HUES64 (cell line): ENCODE data around the gene NRDC.

Source experiments
- H3K27ac ChIP-seq: 2 replicates; pipeline ENCODE4 v1.7.0; 2013; ENCODE audit warnings: low read depth, low read length, inconsistent platforms
- H3K27me3 ChIP-seq: 2 replicates; pipeline ENCODE4 v1.6.1; 2013; ENCODE audit warnings: mild to moderate bottlenecking, low read length; ENCODE audit not compliant: insufficient read depth
- H3K36me3 ChIP-seq: 2 replicates; pipeline ENCODE4 v1.6.1; 2013; ENCODE audit warnings: mild to moderate bottlenecking, low read length; ENCODE audit not compliant: insufficient read depth
- H3K4me1 ChIP-seq: 2 replicates; pipeline ENCODE4 v1.6.1; 2013; ENCODE audit warnings: mild to moderate bottlenecking, low read length, moderate library complexity; ENCODE audit not compliant: insufficient read depth
- H3K4me3 ChIP-seq: 2 replicates; pipeline ENCODE4 v1.5.1; 2013; ENCODE audit warnings: mild to moderate bottlenecking, low read length, moderate library complexity
- H3K9ac ChIP-seq: 2 replicates; pipeline ENCODE4 v1.6.1; 2013; ENCODE audit warnings: mild to moderate bottlenecking, low read depth, low read length
- H3K9me3 ChIP-seq: 2 replicates; pipeline ENCODE4 v1.6.1; 2013; ENCODE audit warnings: low read depth, low read length; ENCODE audit not compliant: insufficient read depth
- WGBS: fragments of 150-250, 120-280 bp; methylation state at CpG from one replicate; pipeline ENCODE4 v1.1.7; 2013; ENCODE audit warnings: missing lambda C conversion rate; 5-methylcytosine and 5-hydroxymethylcytosine counted together

Gene NRDC

DNA sequence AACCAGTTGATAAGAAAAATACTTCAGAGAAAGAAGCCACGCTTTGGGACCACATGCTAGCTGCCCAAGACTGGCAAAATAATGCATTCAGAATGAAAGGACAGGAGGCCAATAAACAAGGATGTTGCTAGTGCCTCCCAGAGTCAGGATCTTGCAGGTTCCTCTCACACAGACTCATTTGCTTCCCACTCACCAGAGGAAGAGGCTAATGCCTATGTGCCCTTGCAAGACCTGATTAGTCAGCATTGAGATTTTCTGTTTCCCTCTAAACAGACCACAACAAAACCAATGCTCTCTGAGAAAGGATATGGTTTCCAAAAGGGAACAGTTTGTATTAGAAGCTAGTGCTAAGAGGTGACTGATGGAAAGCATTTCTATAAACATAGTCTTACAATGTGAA, 85.7 kb downstream of the NRDC start:
- no peak overlapping the region for H3K9ac ChIP-seq
- H3K27me3 ChIP-seq: no peaks in the 10 kb centered on the region
- H3K27ac ChIP-seq: no peak overlapping the region
- peaks cover 88% of the 10 kb centered on the region for H3K36me3 ChIP-seq
- WGBS: 100% methylated on average over 1 of the region's 1 CpG
- H3K9me3 ChIP-seq: no peaks in the 10 kb centered on the region
- H3K4me3 ChIP-seq: no peak overlapping the region
- H3K4me1 ChIP-seq: no peaks in the 10 kb centered on the region

DNA sequence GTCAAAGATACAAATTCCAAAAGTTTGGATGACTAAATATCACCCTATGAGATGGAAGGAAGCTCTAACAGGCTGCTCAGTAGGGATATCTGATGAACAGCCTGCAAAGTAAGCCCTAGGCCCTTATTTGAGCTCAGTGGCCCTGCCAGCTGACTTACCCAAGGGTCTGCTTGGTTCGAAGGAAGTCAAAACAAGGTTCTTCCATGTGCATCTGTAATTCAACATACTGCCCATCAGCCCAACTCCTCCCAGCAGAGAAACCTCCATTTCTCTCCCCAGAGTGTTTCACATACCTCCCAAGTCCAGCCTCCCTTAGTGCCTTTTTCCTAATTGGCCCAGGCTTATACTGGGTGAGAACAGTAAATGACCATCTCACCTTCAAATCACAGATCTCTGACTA, 86.6 kb downstream of the NRDC start:
- no peak overlapping the region for H3K9ac ChIP-seq
- no peaks in the 10 kb centered on the region for H3K9me3 ChIP-seq
- H3K36me3 ChIP-seq: peaks cover 89% of the 10 kb centered on the region
- no peak overlapping the region for H3K4me3 ChIP-seq
- WGBS: 89% methylated on average over 1 of the region's 1 CpG
- no peak overlapping the region for H3K27ac ChIP-seq
- no peaks in the 10 kb centered on the region for H3K27me3 ChIP-seq
- no peaks in the 10 kb centered on the region for H3K4me1 ChIP-seq

DNA sequence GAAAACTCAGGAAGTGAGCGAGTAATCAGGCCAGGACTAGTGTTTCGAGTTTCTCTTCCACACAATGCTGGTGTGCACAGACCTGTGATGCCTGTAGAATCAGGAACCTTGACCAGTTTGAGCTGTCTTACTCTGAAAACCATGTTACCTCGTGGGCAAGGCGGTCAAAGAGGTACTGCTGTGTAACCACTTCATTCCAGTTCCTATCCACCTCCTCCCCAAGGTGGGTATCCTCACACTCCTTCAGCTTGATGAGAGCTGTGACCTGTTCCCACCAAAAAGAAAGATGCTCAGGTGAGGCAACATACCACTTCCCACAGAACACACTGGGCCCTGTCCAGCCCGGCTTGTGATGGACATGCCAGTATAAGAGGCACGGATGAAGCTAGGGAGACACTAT, 88.1 kb downstream of the NRDC start:
- Histone ChIP-seq H3K4me3 (no peak overlapping the region), H3K9ac (no peak overlapping the region), H3K4me1 (no peaks in the 10 kb centered on the region), H3K27me3 (no peaks in the 10 kb centered on the region), H3K36me3 (peaks cover 100% of the 10 kb centered on the region), H3K9me3 (no peaks in the 10 kb centered on the region), H3K27ac (no peak overlapping the region)
- WGBS: 94% methylated on average over 6 of the region's 6 CpGs

GRCh38 chr1:51789342-51789741, 89.2 kb downstream of the NRDC start:
- no peaks in the 10 kb centered on the region for H3K4me1 ChIP-seq
- no peak overlapping the region for H3K4me3 ChIP-seq
- no peaks in the 10 kb centered on the region for H3K27me3 ChIP-seq
- H3K9ac ChIP-seq: no peak overlapping the region
- WGBS: 100% methylated on average over 1 of the region's 1 CpG
- no peak overlapping the region for H3K27ac ChIP-seq
- peaks cover 100% of the 10 kb centered on the region for H3K36me3 ChIP-seq
- H3K9me3 ChIP-seq: no peaks in the 10 kb centered on the region

DNA sequence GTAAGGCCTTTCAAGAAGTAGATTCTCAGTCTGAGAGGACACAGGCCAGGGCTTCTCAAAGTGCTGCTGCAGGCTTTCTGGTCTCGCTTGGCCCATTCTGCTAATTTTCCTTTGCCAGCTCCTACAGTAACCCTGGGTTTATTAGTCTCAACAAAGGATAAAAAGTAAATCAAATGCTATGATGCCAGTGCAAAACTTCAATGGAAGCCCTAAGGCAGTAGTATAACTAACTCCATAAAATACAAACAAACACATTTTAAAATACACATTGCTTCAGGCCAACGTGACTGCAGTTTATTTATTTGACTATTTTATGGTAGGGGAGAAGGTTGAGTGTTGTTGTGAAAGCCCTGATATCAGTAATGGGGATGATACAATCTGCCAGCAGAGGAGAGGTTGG, 89.6 kb downstream of the NRDC start:
- Histone ChIP-seq H3K27me3 (no peaks in the 10 kb centered on the region), H3K4me3 (no peak overlapping the region), H3K4me1 (no peaks in the 10 kb centered on the region), H3K27ac (no peak overlapping the region), H3K36me3 (peaks cover 100% of the 10 kb centered on the region), H3K9me3 (no peaks in the 10 kb centered on the region), H3K9ac (no peak overlapping the region)
- WGBS: 97% methylated on average over 2 of the region's 2 CpGs

DNA sequence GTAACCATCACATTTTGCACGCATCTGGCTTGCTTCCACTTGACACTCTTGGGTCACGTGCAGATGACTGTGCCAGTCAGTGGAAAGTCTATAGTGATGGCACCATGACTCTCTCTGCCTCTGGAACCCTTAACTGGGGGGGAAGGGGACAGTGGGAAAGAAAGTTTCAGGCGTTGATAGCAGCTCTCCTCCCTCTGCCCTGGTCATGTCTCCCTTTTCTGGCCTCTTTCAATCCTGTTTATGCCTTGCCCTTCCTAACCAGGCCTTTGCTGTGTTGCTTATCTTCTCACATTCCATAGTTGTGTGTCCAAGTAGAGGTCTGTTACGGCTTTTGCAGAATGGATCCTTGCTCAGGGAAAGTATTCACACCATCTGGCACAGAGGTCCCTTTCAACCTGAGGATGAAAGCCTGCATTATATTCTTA, 93.5 kb downstream of the NRDC start:
- no peak overlapping the region for H3K9ac ChIP-seq
- H3K27ac ChIP-seq: no peak overlapping the region
- H3K9me3 ChIP-seq: no peaks in the 10 kb centered on the region
- H3K27me3 ChIP-seq: no peaks in the 10 kb centered on the region
- no peaks in the 10 kb centered on the region for H3K4me1 ChIP-seq
- H3K36me3 ChIP-seq: peaks cover 97% of the 10 kb centered on the region
- no peak overlapping the region for H3K4me3 ChIP-seq
- 92% methylated on average over 4 of the region's 4 CpGs for WGBS

DNA sequence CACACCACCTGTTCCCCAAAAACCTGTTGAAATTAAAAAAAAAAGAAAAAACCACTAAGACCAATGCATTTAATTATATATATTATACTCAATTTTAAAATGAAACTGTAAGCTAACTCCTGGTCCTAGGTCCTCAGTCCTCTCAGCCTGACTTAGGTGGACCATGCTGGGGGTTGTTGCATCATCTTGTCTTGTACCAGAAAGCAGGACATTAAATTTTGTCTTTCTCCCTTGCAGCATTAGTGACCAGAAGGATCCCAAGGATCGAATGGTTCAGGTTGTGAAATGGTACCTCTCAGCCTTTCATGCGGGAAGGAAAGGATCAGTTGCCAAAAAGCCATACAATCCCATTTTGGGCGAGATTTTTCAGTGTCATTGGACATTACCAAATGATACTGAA, 97.6 kb downstream of the NRDC start:
- Histone ChIP-seq H3K4me1 (no peaks in the 10 kb centered on the region), H3K36me3 (peaks cover 89% of the 10 kb centered on the region), H3K27ac (no peak overlapping the region), H3K27me3 (no peaks in the 10 kb centered on the region), H3K4me3 (no peak overlapping the region), H3K9me3 (no peaks in the 10 kb centered on the region), H3K9ac (no peak overlapping the region)
- WGBS: 95% methylated on average over 3 of the region's 3 CpGs

GRCh38 chr1:51776408-51776807, 102.1 kb downstream of the NRDC start:
- Histone ChIP-seq H3K4me1 (no peaks in the 10 kb centered on the region), H3K4me3 (no peak overlapping the region), H3K9ac (no peak overlapping the region), H3K9me3 (no peaks in the 10 kb centered on the region), H3K36me3 (peaks cover 88% of the 10 kb centered on the region), H3K27me3 (no peaks in the 10 kb centered on the region), H3K27ac (no peak overlapping the region)

- H3K4me1 ChIP-seq: no peaks in the 10 kb centered on the region
- peaks cover 83% of the 10 kb centered on the region for H3K36me3 ChIP-seq
- no peak overlapping the region for H3K9ac ChIP-seq
- 93% methylated on average over 3 of the region's 6 CpGs for WGBS
- H3K27me3 ChIP-seq: no peaks in the 10 kb centered on the region
- no peak overlapping the region for H3K27ac ChIP-seq
- no peaks in the 10 kb centered on the region for H3K9me3 ChIP-seq
- no peak overlapping the region for H3K4me3 ChIP-seq
Measured at GRCh38 chr1:51768971-51769588, 109.4 kb downstream of the NRDC start.

DNA sequence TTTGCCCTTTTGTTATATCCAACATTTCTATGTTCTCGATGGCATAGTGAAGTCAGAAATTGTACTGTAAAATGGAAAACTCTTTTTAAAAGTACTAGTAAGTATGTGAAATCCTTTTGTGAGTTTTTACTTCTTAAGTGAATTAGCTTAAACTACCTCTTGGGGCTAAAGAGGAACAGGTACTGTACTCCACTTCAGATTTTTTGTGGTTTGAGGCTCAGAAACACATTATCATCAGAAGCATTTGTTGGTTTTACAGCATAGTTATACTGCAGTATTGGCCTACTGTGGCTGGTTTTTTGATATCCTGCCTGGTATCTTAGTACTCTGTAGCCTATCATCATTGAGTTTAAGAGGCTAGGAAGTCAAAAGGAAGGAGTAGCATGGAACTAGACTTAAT, 117.2 kb downstream of the NRDC start:
- WGBS: 100% methylated on average over 1 of the region's 1 CpG
- no peak overlapping the region for H3K27ac ChIP-seq
- H3K4me1 ChIP-seq: no peaks in the 10 kb centered on the region
- H3K36me3 ChIP-seq: peaks cover 56% of the 10 kb centered on the region
- H3K4me3 ChIP-seq: no peak overlapping the region
- H3K9me3 ChIP-seq: no peaks in the 10 kb centered on the region
- no peaks in the 10 kb centered on the region for H3K27me3 ChIP-seq
- H3K9ac ChIP-seq: no peak overlapping the region

DNA sequence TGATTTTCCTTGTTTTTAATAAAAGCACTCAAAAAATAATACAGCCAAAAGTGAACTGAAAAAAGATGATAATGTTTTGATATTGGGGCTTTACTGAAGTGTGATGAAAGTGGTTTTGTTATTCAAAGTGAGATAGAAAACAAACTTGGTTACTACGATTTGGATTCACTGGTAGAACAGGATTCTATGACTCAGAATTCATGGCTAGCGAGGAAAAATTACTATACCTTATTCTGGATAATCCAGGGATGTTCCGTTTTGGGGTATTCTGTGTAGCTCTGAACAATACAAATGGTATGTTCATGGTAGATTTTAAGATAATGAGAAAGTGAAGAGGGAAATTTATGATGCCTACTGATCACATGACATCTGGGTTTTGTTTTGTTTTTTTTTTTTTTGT, 117.7 kb downstream of the NRDC start:
- no peak overlapping the region for H3K4me3 ChIP-seq
- no peaks in the 10 kb centered on the region for H3K27me3 ChIP-seq
- H3K4me1 ChIP-seq: no peaks in the 10 kb centered on the region
- H3K27ac ChIP-seq: no peak overlapping the region
- 94% methylated on average over 3 of the region's 3 CpGs for WGBS
- peaks cover 55% of the 10 kb centered on the region for H3K36me3 ChIP-seq
- no peak overlapping the region for H3K9ac ChIP-seq
- no peaks in the 10 kb centered on the region for H3K9me3 ChIP-seq

GRCh38 chr1:51758310-51758709, 120.2 kb downstream of the NRDC start:
- H3K9me3 ChIP-seq: no peaks in the 10 kb centered on the region
- no peaks in the 10 kb centered on the region for H3K4me1 ChIP-seq
- no peak overlapping the region for H3K27ac ChIP-seq
- no peak overlapping the region for H3K9ac ChIP-seq
- 95% methylated on average over 4 of the region's 4 CpGs for WGBS
- no peak overlapping the region for H3K4me3 ChIP-seq
- H3K36me3 ChIP-seq: peaks cover 43% of the 10 kb centered on the region
- H3K27me3 ChIP-seq: no peaks in the 10 kb centered on the region
